Measurements from ENCODE around the gene MAP9. TPM values are rescaled to one million over a fixed set of nuclear protein-coding genes. Genes with fewer than 3 reads are reported as not detected.
"Not testable (repeated sequence)": the region's sequence is repeated elsewhere in the genome, so short reads cannot be mapped to it uniquely, and the experiment has no call there.

Gene MAP9
- total RNA-seq, result 20.6 to 22.4 TPM (median 21.2 TPM) in 3 replicates

- peak within 1 kb of the TSS; percentile 87 for H3K4me3 Mint-ChIP-seq
- peak; percentile 82 to 86 for DNase-seq (ENCODE audit: low spot score in 2 of 2, unreplicated experiment in 2 of 2)
- no peaks in the 10 kb centered on the region for H3K9me3 Mint-ChIP-seq
- H3K27ac Mint-ChIP-seq, result peak within 1 kb of the TSS; percentile 86
- H3K4me1 Mint-ChIP-seq, result peaks cover 15% of the 10 kb centered on the region
- H3K36me3 Mint-ChIP-seq, result peaks cover 3% of the 10 kb centered on the region
- peaks cover 10% of the 10 kb centered on the region for H3K27me3 Mint-ChIP-seq (ENCODE audit: low read depth)
- TF ChIP-seq CTCF (IDR thresholded peaks at IDR 0.05; ENCODE audit: unreplicated experiment), result no peak
These were observed at the start of gene MAP9 for GRCh38 chr4:155376387-155377268. Gene MAP9 (minus strand): TSS chr4:155376965. CDS start chr4:155375850, 1,115 bp downstream.

- not testable (repeated sequence) for H3K4me1 Mint-ChIP-seq; H3K4me3 Mint-ChIP-seq; H3K36me3 Mint-ChIP-seq; DNase-seq (ENCODE audit: low spot score in 2 of 2, unreplicated experiment in 2 of 2); H3K27ac Mint-ChIP-seq; H3K27me3 Mint-ChIP-seq (ENCODE audit: low read depth)
- H3K9me3 Mint-ChIP-seq, result peaks cover 58% of the 10 kb centered on the region
These were observed 48.0 kb upstream of the MAP9 start for GRCh38 chr4:155424778-155425177.

GRCh38 chr4:155423671-155424070 lies 46.9 kb upstream of the MAP9 start:
- peaks cover 53% of the 10 kb centered on the region for H3K9me3 Mint-ChIP-seq
- H3K27me3 Mint-ChIP-seq (ENCODE audit: low read depth), result no peaks in the 10 kb centered on the region
- H3K4me1 Mint-ChIP-seq, result no peaks in the 10 kb centered on the region

GRCh38 chr4:155419266-155419665 lies 42.5 kb upstream of the MAP9 start:
- Mint-ChIP-seq H3K36me3 (peaks cover 2% of the 10 kb centered on the region), H3K4me3 (no peak overlapping the region), H3K4me1 (peaks cover 7% of the 10 kb centered on the region), H3K9me3 (peaks cover 34% of the 10 kb centered on the region), H3K27me3 (ENCODE audit: low read depth) (no peaks in the 10 kb centered on the region), H3K27ac (no peak overlapping the region)
- TF ChIP-seq CTCF (IDR thresholded peaks at IDR 0.05; ENCODE audit: unreplicated experiment), result no peak
- no peak for DNase-seq (ENCODE audit: low spot score in 2 of 2, unreplicated experiment in 2 of 2)

More at GRCh38 chr4:155423671-155424070, 46.9 kb upstream of the MAP9 start:
- DNase-seq (ENCODE audit: low spot score in 2 of 2, unreplicated experiment in 2 of 2), result no peak
- no peak for TF ChIP-seq CTCF (IDR thresholded peaks at IDR 0.05; ENCODE audit: unreplicated experiment)
- H3K4me3 Mint-ChIP-seq, result no peak overlapping the region
- no peak overlapping the region for H3K27ac Mint-ChIP-seq
- H3K36me3 Mint-ChIP-seq, result peaks cover 8% of the 10 kb centered on the region

GRCh38 chr4:155415662-155416061 lies 38.9 kb upstream of the MAP9 start:
- DNase-seq (ENCODE audit: low spot score in 2 of 2, unreplicated experiment in 2 of 2), result no peak
- Mint-ChIP-seq H3K4me1 (peaks cover 12% of the 10 kb centered on the region), H3K4me3 (no peak overlapping the region), H3K27ac (no peak overlapping the region), H3K27me3 (ENCODE audit: low read depth) (no peaks in the 10 kb centered on the region), H3K36me3 (no peaks in the 10 kb centered on the region), H3K9me3 (peaks cover 17% of the 10 kb centered on the region)
- TF ChIP-seq CTCF (IDR thresholded peaks at IDR 0.05; ENCODE audit: unreplicated experiment), result no peak

- peaks cover 11% of the 10 kb centered on the region for H3K9me3 Mint-ChIP-seq
- no peaks in the 10 kb centered on the region for H3K36me3 Mint-ChIP-seq
- H3K4me3 Mint-ChIP-seq, result no peak overlapping the region
- no peak for TF ChIP-seq CTCF (IDR thresholded peaks at IDR 0.05; ENCODE audit: unreplicated experiment)
- H3K27me3 Mint-ChIP-seq (ENCODE audit: low read depth), result no peaks in the 10 kb centered on the region
- H3K4me1 Mint-ChIP-seq, result peaks cover 23% of the 10 kb centered on the region
- DNase-seq (ENCODE audit: low spot score in 2 of 2, unreplicated experiment in 2 of 2), result no peak
- H3K27ac Mint-ChIP-seq, result no peak overlapping the region
These were observed 36.7 kb upstream of the MAP9 start for GRCh38 chr4:155413451-155413850.

Measured in mesothelial cell of epicardium (in vitro differentiated cells).